Small intestine (tissue), 7 donors: ENCODE measurements around the gene FAM13B. TPM values are rescaled to one million over a fixed set of nuclear protein-coding genes. Genes with fewer than 3 reads are reported as not detected.
"Not testable (repeated sequence)": the region's sequence is repeated elsewhere in the genome, so short reads cannot be mapped to it uniquely, and the experiment has no call there.

ENCODE experiments used
- DNase-seq, 2 donors: peaks; one replicate each; pipeline versions ENCODE4 v3.0.0 to v3.0.0-alpha.2; 2013
- FAIRE-seq: peaks from 2 replicates; lab custom pipeline; 2012; peaks lifted over from hg19 to GRCh38; lab: Jason Lieb, UNC
- H3K27ac ChIP-seq, 3 donors: one replicate each; pipeline ENCODE4 v1.5.1; 2013; ENCODE audit warnings: low read length in 2 of 3, mild to moderate bottlenecking in 2 of 3, control low read depth in 1 of 3, inconsistent platforms in 1 of 3, low read depth in 1 of 3, moderate library complexity in 1 of 3
- H3K27me3 ChIP-seq, 3 donors: one replicate each; pipeline ENCODE4 v1.6.1; 2013; ENCODE audit warnings: low read length in 3 of 3, inconsistent platforms in 1 of 3; ENCODE audit not compliant: control insufficient read depth in 3 of 3, insufficient read depth in 3 of 3
- H3K36me3 ChIP-seq, 3 donors: one replicate each; pipeline ENCODE4 v1.6.1; 2013; ENCODE audit warnings: low read length in 3 of 3, inconsistent platforms in 1 of 3, low read depth in 1 of 3, mild to moderate bottlenecking in 1 of 3, moderate library complexity in 1 of 3; ENCODE audit not compliant: control insufficient read depth in 3 of 3, insufficient read depth in 2 of 3
- H3K4me1 ChIP-seq, 3 donors: one replicate each; pipeline ENCODE4 v1.6.1; 2013; ENCODE audit warnings: low read length in 2 of 3, inconsistent platforms in 1 of 3, low read depth in 1 of 3, mild to moderate bottlenecking in 1 of 3, moderate library complexity in 1 of 3; ENCODE audit not compliant: control insufficient read depth in 3 of 3, insufficient read depth in 2 of 3
- H3K4me3 ChIP-seq, 3 donors: one replicate each; pipeline ENCODE4 v1.5.1; 2013; ENCODE audit warnings: low read length in 3 of 3, control low read depth in 1 of 3, inconsistent platforms in 1 of 3, low read depth in 1 of 3, mild to moderate bottlenecking in 1 of 3, moderate library complexity in 1 of 3
- H3K9me3 ChIP-seq, 2 donors: one replicate each; pipeline ENCODE4 v1.6.1; 2013; ENCODE audit warnings: low read depth in 1 of 2, low read length in 1 of 2; ENCODE audit not compliant: control insufficient read depth in 2 of 2, insufficient read depth in 1 of 2
- WGBS, 3 donors: extraction: QIAGEN DNeasy Blood & Tissue Kit; methylation state at CpG; one replicate each; pipeline ENCODE4 v1.1.7; 2013; 5-methylcytosine and 5-hydroxymethylcytosine counted together
- polyA plus RNA-seq, 4 donors: library from polyadenylated mRNA; stranded (reverse) in 3 of 4; unstranded in 1 of 4; fragments of 200-250 nt in 3 of 4; fragments of 120-200 nt in 1 of 4; gene quantifications; one replicate each; pipeline versions ENCODE4 v1.2.1 to v1.2.3, GENCODE V29; 2013
- donor health status: healthy with polysubstance abuse.
- donor health status: control.
- donor health status: control.
- donor health status: Bipolar disorder and iron deficiency.
- donor health status: healthy.

The FAM13B gene
- polyA plus RNA-seq, 4 donors = 5.8 to 21.9 (median 8.8) TPM

DNA sequence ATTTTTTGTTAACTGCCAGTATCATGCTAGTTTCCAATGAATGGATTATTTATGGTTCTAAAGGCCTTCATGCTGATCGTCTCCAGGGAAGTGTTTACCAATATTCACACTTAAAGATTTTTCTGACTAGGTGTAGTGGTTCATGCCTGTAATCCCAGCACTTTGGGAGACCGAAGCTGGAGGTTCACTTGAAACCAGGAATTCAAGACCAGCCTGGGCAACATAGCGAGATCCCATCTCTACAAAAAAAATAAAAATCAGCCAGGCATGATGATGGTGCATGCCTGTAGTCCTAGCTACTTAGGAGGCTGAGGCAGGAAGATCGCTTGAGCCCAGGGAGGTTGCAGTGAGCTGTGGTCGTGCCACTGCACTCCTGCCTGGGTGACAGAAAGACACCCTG, 43.5 kb downstream of the FAM13B start:
- peaks cover 0 to 6% (median 1%) of the 10 kb centered on the region in 3 donors for H3K36me3 ChIP-seq
- no peaks in the 10 kb centered on the region for H3K9me3 ChIP-seq
- H3K27me3 ChIP-seq = no peaks in the 10 kb centered on the region
- no peak overlapping the region for H3K27ac ChIP-seq
- no peak for DNase-seq
- FAIRE-seq = no peak
- no peak overlapping the region for H3K4me3 ChIP-seq
- WGBS, 3 donors = 93 to 99% (median 94%) methylated on average over 5 of the region's 5 CpGs
- H3K4me1 ChIP-seq = no peaks in the 10 kb centered on the region

DNA sequence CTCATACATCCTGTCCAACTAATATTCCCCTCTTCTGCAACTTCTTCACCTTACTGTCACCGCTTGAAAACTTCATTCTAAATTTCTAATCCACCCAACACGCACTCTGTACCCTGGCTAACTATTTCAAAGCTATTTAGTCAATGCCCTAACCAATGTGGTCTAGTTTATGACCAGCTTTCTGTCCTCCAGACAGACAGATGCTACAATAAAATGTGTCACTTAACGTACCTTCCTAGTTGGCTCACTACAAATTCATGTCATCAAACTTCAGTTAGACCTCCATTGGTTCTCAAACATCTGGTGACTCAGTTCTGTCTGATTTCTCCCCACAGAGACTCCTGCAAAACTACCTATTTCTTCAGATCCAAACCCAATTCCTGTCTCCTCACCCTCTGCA, 57.7 kb downstream of the FAM13B start:
- DNase-seq (no peak), FAIRE-seq (no peak)
- H3K27ac ChIP-seq = no peak overlapping the region
- no peaks in the 10 kb centered on the region for H3K27me3 ChIP-seq
- H3K4me3 ChIP-seq = no peak overlapping the region
- H3K4me1 ChIP-seq = no peaks in the 10 kb centered on the region
- peaks cover 0 to 7% (median 3%) of the 10 kb centered on the region in 3 donors for H3K36me3 ChIP-seq
- H3K9me3 ChIP-seq = no peaks in the 10 kb centered on the region
- WGBS, 3 donors = 92 to 96% (median 95%) methylated on average over 3 of the region's 3 CpGs

- not testable (repeated sequence) for FAIRE-seq, H3K27me3 ChIP-seq, H3K4me3 ChIP-seq, H3K4me1 ChIP-seq, H3K9me3 ChIP-seq, DNase-seq, H3K27ac ChIP-seq
- peaks cover 0 to 14% (median 0%) of the 10 kb centered on the region in 3 donors for H3K36me3 ChIP-seq
- 98 to 99% (median 99%) methylated on average over 2 to 3 of the region's 4 CpGs for WGBS, 3 donors
Measured at GRCh38 chr5:137970384-137970783, 62.5 kb downstream of the FAM13B start.

GRCh38 chr5:137960819-137961218, 72.1 kb downstream of the FAM13B start:
- Histone ChIP-seq H3K27ac (no peak overlapping the region), H3K9me3 (no peaks in the 10 kb centered on the region), H3K27me3 (no peaks in the 10 kb centered on the region), H3K36me3 (peaks cover 5 to 15% (median 9%) of the 10 kb centered on the region in 3 donors), H3K4me1 (no peaks in the 10 kb centered on the region), H3K4me3 (no peak overlapping the region)
- FAIRE-seq = no peak
- no peak for DNase-seq
- 90 to 91% (median 91%) methylated on average over 3 of the region's 3 CpGs for WGBS, 3 donors

DNA sequence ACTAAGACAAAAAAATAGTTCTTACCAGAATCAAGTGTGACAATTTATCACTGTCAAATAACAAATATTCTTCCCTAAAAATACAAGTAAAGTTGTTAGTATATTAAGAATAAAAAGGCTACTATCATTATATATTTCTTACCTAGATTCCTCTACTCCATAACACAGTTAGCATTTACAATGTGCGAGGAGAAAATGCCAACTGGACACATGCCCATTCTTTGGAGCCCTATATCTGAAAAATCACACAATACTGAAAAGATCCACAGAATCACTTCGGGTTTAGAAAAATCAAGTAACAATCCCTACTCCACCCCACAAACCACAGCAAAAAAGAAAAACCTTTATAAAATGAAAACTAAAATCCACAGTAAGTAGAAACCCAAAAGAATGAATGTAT, 72.7 kb downstream of the FAM13B start:
- H3K4me3 ChIP-seq = no peak overlapping the region
- H3K9me3 ChIP-seq = no peaks in the 10 kb centered on the region
- H3K27ac ChIP-seq = no peak overlapping the region
- DNase-seq (no peak), FAIRE-seq (no peak)
- H3K4me1 ChIP-seq = no peaks in the 10 kb centered on the region
- peaks cover 4 to 15% (median 9%) of the 10 kb centered on the region in 3 donors for H3K36me3 ChIP-seq
- H3K27me3 ChIP-seq = no peaks in the 10 kb centered on the region
- WGBS, 3 donors = 71 to 89% (median 86%) methylated on average over 2 of the region's 2 CpGs

DNA sequence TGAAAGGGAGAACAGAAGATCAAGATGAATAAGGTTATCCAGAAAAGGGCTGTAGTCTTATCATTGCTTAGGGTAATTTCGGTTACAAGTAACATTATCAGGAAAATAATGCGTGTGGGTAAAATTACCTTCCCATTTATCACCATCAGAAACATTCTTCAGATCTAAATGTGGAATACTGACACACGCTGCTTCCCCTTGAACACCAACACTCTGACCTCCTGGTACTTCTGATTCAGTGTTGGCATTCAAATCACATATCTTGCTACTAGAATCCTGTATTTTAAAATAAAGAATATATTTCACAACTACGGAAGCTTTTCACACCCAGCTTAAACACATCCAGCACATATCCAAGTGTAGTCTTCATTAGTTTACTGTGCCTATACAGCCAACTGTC, 73.4 kb downstream of the FAM13B start:
- H3K4me1 ChIP-seq = no peaks in the 10 kb centered on the region
- DNase-seq = no peak
- no peaks in the 10 kb centered on the region for H3K9me3 ChIP-seq
- no peak overlapping the region for H3K27ac ChIP-seq
- H3K27me3 ChIP-seq = no peaks in the 10 kb centered on the region
- peaks cover 3 to 17% (median 9%) of the 10 kb centered on the region in 3 donors for H3K36me3 ChIP-seq
- H3K4me3 ChIP-seq = no peak overlapping the region
- no peak for FAIRE-seq
- 87 to 97% (median 94%) methylated on average over 4 of the region's 4 CpGs for WGBS, 3 donors

DNA sequence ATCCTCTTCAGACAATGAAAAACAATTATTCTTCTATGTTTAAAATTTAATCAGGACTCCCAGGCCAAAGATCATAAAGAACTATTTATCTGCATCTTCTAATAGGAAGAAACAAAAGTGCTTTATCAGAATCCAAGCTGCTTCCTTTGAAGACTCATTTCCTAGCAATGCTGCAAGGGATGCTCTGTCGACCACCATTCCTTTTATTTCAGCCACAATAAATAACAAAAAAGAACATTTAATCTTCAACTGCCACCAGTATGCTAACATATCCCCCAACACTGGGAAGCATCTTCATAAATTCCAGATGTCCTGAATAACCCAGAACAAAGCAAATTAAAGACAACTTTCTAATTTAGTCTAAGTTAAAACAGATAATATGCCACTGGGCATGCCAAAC, 74.9 kb downstream of the FAM13B start:
- DNase-seq = no peak
- peaks cover 4 to 11% (median 9%) of the 10 kb centered on the region in 3 donors for H3K36me3 ChIP-seq
- H3K4me3 ChIP-seq = no peak overlapping the region
- FAIRE-seq = no peak
- no peaks in the 10 kb centered on the region for H3K27me3 ChIP-seq
- no peaks in the 10 kb centered on the region for H3K9me3 ChIP-seq
- no peak overlapping the region for H3K27ac ChIP-seq
- 49 to 57% (median 54%) methylated on average over 1 of the region's 1 CpG for WGBS, 3 donors
- H3K4me1 ChIP-seq = no peaks in the 10 kb centered on the region

GRCh38 chr5:137954131-137954879, 78.6 kb downstream of the FAM13B start:
- H3K27me3 ChIP-seq = no peaks in the 10 kb centered on the region
- H3K27ac ChIP-seq = peak overlapping the region in 1 of 3 donors; percentile 67
- H3K4me3 ChIP-seq = no peak overlapping the region
- H3K36me3 ChIP-seq = peaks cover 7 to 28% (median 7%) of the 10 kb centered on the region in 3 donors
- no peaks in the 10 kb centered on the region for H3K4me1 ChIP-seq
- FAIRE-seq = no peak
- no peaks in the 10 kb centered on the region for H3K9me3 ChIP-seq
- 68 to 77% (median 74%) methylated on average over 9 of the region's 9 CpGs for WGBS, 3 donors
- DNase-seq = peak in 1 of 2 donors; percentile 18
